Ammon's horn (tissue), 1 donor: Measurements from ENCODE around the gene OAF.

Experiments
- DNase-seq: peaks from one replicate; pipeline ENCODE4 v3.0.0-alpha.2; 2016; ENCODE audit warnings: low spot score

Gene OAF

DNA sequence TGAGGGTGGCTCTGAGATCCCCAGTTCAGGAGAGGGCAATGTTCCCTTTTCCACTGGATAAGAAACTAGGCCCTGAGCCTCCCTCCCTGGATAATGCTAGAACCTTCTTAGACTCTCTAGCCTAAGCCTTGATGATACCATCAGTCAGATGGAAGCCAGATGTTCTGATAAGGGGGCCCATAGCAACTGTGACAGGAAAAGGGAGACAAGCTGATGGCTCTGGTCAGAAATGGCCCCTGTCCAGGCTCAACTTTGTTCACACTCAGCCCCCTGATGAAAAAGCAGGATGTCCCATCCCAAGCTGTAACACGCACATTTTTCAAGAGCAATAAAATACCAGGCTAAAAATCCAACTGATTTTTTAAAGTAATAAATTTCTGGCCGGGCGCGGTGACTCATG lies 7.2 kb upstream of the OAF start:
- no peak for DNase-seq

DNA sequence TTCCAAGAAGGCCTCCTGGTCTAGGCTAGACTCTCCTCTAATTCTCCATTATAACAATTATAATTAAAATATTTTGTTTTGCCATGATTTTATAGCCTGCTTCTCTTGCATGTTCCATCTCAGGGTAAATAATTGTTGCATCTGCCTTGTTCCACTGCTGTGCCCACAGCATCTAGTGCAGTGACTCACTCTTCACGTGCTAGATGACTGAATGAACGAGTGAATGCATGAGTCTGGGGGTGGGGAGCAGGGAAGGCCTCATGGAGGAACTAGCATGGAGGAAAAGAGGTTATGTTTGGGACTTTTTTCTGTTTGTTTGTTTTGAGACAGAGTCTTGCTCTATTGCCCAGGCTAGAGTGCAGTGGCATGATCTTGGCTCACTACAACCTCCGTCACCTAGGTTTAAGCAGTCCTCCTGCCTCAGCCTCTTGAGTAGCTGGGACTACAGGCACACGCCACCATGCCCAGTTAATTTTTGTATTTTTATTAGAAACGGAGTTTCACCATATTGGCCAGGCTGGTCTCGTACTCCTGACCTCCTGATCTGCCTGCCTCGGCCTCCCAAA lies 5.2 kb upstream of the OAF start:
- no peak for DNase-seq

DNA sequence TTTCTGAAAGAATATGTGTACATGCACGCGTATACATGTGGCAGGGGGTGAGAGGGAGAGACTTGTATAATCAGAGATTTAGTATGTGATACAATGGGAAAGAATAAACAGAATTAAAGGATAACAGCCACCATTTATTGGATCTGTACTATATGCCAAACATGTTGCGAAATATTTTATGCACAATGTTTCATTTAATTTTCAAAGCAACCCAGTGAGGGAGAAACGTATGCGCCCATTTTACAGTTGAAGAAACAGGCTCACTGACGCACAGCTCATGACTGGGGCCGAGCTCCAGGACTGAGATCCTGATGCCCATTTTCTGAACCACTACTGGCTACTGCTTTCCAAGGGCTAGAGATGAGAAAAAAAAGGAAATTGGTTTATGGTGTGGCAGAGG lies 3.3 kb upstream of the OAF start:
- DNase-seq, result no peak

DNA sequence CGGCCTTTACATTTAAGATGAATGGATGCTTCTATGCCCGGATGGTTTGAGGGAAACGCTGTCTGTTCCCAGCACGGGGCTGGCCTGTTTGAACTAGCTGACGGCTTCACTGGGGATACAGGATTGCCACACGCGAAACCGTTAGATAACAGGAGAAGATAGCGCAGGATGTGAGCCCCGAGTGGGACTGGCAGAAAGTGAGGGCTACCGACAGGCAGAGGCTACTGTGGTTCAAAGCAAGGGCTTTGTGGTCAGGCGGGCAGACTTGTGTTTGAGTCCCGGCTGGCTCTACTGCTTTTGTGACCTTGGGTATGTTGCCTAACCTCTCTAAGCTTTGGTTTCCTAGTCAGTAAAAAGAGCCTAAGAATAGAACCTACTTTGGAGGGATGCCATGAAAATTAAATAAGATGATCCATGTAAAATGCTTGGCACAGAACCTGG lies 2.8 kb upstream of the OAF start:
- no peak for DNase-seq

DNA sequence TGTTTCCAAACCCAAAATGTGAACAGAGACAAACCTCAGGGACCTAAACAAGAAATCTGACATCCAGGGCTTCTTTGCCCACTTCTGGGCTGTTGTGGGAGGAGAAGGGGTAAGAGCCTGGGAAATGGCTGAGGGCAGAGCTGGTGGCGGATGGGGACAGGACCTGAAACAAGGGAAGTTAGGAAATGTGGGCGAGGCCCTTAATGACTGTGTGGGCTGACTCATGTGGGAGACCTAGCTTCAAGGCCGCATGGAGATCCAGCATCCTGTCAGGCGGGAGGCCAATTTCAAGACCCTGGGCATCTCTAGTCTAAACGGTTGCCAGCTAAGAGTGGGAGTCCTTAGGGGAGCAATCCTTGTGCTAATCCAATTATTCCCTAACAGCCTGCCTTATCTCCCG lies 2.1 kb upstream of the OAF start:
- DNase-seq, result no peak

DNA sequence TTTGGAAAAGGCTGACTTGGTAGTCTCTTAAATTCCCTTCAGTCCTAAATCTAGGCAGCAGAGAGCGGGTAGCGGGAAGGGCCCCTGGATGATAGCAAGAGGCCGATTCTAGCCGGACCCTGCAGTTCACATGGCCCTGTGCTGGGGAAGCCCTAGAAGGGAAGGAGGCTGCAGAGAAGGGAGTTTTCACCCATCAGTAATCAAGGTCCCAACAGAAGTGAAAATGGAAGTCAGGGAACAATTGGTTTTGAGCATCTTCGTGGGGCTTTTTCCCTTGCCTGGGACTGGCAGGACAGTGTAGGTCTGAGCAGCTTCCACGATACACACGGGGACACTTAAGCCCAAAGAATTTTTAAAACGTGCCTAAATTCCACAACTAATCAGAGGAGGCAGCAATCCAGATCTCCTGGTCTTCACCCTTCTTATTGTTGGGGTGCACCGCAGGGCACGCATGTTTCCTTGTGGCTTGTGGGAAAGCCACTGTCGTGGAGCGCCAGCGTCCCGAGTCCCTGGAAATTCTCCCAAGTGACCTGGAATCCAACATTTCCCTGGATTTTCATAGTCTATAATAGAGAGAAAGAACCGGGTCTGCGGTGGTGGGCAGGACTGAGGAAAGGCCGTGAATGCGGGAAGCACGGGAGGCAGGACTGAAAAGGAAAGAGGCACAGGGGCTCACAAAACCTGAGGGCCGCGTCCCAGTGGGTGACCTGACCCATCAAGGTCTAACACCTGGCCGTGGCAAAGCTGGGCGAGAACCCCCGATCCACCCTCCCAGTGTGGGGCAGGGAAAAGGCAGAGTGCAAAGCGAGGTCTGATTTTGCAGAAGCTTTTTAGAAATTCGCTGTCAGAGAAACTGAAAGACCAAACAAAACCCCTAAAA lies 846 bp upstream of the OAF start:
- DNase-seq, result no peak

DNA sequence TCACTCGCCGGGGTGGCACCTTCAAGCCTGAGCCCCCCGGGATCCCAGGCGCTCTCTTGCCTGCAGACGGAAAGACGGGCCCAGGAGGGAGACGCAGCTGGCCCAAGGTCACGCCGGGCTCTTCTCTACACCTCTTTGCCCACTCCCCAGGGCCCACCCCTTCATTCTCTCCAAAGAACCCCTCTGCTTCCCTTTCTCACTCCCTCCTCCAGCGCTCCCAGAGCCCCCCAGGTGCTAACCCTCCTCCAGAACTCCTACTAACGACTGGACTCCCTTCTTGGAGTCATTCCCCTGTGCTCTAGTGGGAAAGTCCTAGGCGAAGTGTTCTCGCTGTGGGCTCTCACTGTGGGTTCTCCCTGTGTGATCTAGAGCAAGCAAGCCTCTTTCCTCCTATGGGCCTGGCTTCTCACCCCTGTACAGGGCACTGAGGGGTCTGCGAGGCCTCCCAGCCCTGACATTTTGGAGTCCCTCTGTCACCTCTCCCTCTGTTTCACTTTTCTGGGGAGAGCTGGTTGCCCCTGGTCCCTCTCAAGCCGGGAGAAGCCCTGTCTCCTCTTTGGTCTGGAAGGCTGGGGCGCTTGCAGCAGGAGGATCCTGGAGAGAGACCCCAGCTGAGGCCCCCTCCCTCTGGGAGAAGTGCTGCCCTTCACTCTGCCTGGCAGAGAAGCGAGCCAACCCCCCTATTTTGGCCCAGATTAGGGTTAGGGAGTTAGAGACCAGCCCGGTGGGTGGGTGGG lies 858 bp downstream of the OAF start:
- DNase-seq, result no peak

DNA sequence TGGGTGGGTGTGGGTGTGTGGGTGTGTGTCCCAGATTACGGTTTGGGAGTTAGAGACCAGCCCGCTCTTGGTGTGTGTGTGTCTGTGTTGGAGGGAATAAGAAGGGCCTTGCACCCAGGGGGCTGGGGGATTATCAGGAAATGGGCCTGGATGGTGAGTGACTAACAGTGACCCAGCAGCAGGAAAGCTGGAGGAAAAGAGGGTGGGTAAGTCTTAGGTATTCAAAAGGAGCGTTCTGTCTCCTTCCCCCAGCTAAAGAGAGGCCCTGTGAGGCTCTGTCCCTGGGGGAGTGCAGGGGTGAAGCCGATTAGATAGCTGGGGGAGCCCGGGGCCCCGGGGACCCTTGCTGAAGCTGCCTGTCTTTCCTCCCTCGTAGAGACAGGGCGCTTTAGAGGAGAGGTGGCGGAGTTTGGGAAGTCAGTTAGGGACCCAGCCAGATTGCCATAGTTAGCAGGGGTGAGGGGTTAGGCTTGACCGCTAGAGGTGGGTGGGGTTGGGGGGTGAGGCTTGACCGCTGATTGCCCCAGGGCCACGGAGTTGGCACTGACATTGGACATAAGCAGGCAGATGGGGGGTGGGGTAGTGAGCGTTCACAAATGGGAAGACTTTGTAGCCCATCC lies 1.5 kb downstream of the OAF start:
- DNase-seq, result no peak

DNA sequence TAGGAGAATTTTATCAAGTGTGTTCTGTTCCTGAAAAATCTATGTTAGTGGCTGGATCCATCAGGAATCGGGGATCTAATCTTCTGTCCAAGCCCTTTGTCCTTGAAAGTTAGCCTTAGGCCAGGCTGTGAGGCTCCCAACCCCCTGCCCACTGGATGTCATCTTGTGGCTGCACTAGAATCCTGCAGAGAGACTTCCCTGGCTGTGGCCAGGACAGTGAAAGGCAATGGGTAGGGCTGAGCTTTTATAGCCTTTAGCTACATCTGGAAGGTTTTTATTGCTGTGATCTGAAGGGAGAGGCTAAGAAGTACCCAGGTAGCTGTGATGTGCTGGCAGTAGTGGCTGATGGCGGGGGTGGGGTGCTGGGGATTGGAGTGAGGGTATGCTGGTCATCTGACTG lies 2.1 kb downstream of the OAF start:
- no peak for DNase-seq

DNA sequence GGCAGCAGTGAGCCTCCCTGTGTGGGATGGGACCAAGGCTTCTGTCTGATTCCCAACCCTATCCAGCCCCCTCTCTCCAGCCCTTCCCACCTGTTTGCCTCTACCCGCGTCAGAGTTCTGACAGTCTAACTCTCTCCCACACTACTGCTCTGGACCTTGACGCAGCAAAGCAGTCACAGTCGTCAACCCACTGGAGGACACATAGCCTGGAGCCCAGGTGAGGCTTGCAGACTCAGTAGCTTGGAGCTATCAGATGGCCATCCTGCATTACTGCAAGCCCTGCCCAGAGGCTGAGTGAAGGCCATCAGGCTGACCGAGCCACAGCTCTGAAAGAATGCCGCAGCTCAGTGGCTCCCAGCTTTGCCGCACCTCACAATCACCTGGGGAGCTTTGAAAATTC lies 3.7 kb downstream of the OAF start:
- DNase-seq, result no peak

DNA sequence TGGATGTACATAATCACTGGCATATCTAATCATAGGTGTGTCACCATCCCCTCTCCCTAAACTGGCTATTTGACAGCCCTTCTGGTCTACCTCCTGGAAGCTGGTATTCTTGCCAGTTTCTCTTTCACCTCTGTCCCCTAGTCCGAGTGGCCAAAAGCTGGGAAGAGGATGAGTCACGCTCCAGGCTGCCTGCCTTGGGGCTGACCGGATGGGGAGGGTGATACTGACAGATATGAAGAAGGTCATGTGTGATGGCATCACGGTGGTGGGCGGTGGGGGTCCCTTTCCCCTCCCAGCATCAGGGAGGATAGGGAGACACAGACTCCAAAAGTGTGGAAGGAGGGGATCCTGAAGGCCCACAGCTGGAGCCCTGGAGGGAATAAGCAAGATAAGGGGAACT lies 4.8 kb downstream of the OAF start:
- DNase-seq, result no peak

DNA sequence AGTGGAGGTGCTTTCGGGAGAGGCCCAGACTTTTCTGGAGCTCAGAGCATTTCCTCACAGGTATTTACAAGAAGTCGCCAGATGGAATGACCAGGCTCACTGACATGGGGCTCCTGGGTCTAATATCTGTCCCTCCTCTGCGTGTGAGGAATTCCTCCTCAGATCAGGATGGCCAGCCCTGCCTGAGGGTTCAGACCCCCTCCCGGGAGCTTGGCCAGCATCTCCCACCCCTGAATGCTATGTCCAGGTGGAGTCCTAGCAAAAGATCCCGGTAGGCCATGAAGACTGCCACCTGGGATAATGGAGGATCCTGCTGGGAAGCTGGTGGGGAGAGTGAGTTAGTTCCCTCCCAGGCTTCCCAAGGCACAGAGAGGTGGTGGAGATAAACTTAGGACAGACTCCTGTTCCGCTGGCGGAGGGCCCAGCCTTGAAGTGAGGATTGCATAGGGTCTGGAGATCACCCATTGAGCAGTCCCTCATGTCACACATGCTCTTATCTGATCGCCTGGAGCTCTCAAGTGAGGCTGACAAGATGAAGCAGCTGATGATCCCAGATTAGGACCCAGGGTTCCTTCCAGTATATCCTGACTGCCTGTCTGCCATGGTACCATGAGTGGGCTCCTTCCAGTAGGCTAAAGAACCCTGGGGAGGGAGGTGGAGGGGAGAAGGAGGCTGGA lies 5.7 kb downstream of the OAF start:
- DNase-seq, result no peak

DNA sequence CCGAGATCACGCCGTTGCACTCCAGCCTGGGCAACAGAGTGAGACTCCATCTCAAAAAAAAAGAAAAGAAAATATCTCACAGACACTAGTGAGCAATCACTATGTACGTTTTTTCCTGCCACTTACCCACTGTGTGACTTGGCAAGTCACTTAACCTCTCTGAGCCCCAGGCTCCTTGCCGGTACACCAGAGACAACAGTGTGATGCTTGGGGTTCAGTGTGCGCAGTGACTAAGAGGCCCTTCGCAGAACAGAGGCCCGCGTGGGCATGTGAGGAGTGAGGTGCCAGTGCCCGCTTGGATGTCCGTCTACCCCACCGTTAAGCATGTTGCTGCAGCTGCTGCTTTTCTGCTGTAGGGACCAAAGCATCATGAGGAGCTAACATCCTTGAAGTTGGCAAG lies 6.7 kb downstream of the OAF start:
- DNase-seq, result no peak

DNA sequence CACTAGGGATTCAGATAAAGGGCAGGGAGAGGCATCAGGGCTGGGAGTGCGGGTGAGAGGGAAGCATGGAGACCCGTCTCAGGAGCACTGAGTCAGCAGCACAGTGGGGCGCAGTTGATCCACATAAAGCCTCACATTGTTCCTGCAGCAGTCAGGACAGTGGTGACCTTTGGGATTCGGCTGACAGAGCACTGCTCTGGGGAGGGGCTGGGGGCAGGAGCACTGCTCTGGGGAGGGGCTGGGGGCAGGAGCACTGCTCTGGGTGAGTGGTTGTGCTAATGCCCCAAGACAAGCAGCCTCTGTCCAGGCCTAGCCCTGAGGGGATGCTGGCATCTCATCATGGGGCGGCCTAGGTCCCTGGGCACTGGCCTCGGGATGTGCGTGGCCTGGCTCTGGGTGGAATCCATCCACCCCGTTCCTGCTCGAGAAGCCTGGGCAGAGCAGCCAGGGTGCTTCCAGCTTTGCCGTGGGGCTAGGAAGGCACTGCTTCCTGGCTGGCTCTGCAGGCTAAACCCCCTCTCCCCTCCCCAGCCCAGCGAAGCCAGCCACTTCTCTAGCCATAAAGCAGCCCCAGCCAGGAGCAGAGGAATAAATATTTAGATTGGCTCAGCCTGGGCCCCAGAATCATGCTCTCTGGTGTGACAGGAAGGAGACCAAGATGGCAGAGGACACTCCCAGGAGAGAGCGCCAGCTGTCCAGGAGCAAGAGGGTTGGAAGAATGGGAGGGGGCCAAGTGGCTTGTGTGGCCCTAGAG lies 7.3 kb downstream of the OAF start:
- peak; percentile 87 for DNase-seq

DNA sequence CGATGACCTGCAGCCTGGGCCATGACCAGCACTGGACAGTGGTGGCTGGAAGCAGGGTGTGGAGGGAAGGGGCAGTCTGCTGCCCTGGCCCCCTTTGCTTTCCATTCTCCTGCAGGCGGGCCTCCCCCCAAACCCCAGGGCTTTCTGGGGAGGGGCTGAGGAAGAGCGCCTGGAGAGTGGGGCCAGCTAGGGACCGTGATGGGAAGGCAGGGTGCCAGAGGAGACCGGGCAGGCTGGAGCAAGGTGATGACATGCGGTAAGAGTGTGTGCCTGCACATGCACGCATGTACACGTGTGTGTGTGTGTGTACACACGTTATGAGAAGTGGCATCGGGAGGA lies 7.8 kb downstream of the OAF start:
- DNase-seq, result no peak

DNA sequence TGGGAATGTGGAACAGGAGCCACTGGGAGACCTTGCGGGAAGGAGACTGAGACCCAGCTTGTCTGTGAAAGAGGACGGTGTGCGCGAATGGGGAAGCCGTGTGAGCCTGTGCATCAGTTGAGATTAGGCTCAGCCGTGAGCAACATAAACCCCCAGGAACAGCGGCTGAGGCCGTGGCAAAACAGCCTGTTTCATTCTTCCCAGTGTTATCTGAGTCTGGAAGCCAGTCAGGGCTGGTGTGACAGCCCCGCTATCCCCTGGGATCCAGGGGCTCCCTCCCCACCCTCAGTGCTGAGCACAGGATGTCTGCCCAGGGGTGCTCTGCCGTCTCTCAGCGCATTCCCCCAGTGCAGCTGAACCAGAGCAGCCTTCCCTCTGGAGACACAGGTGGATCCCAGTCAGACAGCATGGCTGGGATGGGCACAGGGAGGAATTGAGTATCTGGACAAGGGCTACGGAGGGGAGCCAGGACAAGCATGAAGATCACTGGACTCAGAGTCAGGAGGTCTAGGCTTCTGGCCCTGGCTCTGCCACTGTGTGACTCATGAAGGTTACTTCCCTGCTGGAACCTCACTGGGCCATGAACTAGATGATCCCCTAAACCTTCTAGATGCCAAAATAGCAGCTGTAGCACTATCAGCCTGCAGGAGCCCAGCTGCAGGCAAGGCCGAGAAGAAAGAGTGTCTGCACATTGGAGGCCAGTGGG lies 8.6 kb downstream of the OAF start:
- no peak for DNase-seq

DNA sequence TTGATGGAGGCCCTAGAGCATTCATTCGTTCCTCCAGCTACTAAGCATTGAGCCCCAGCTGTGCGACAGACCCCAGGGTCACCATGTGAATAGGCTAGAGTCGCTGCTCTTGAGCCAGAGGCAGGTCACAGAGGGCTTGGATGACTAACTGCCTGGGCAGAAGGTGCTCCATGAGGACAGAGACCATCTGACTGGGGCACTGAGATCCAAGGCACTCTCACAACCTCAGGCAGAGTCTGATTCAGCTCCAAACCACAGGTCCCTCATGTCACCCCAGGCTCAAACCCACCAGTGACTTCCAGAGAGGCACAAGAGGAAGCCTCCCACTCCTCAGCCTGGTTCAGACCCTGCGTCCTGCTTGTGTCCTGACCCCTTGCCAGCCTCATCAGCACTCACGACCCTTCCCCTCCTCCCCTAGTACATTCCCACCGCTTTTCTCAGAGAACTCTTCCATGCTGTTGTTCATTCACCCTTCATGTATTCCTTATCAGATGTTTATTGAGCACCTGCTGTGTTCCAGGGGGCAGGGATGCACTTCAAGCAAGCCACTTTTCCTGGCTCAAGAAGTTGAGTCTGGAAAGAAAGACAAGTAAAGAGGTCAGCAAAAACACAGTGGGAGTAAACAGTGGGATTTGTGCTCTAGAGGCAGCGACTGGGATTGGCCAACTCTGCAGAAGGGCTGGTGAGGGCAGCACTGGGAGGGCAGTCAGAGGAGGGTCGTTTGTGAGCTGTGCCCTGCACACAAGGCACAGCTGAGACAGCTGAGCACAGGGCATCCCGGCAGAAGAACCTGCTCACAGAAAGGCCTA lies 9.3 kb downstream of the OAF start:
- DNase-seq, result no peak

DNA sequence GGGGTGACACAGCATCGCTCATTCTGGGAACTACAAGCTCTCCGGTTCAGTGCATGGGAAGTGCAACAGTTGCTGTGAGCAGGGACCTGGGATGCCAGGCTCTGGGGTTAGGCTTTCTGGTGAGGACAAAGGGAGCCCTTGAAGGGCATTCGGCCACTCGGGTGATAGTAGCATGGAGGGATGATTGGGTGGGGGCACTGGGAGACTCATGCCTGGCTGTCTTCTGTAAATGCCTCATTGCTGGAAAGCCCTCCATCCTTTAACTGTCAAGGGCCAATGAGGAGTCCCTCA lies 9.9 kb downstream of the OAF start:
- no peak for DNase-seq

DNA sequence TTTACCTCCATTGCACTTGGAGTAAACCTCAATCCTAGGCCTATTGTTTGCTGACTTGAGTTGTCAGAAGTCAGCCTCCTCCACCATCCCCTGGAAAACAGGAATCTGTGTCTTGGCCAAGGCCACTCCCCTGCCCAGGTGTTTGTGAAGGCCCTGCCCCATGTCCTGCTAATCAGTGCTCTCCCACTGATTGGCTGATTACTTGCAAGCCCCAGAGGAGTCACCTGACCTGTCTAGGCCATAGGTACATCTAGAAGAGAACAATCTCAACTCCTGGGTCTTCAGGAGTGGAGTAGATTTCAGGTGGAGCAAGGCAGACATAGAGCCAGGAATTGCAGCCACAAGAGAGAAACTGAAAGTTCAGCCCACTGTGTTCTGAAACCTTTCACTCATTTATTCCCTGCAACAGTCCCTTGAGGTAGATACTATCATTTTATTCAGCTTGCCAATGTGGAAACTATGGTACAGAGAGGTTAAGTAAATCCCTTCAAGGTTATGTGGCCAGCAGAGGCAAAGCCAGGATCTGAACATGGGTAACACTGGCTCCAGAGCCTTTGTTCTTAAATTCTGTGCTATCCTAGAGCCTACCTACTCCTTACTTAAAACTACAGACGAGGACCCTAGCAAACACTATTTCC lies 10.4 kb downstream of the OAF start:
- no peak for DNase-seq

DNA sequence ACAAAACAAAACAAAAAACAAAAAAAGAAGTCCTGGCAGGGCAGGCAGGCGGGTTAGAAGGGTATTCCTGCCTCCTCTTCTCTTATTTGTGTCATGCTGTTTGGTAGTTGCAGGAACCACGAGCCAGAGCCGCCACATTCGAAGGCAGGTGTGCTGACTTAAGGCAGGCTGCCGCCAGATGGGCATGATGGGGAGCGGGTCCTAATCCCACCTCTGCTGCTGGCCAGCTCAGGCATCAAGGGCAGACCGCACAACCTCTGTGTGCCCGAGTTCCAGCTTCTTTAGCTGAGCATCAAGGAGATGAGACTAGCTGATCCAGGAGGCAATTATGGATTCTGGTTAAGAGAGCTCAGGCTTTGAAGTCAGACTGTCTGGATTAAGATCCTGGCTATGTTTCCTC lies 12.1 kb downstream of the OAF start:
- DNase-seq, result no peak
